Body of pancreas (tissue), 4 donors: ENCODE measurements around the gene CEND1. TPM values are rescaled to one million over a fixed set of nuclear protein-coding genes. Genes with fewer than 3 reads are reported as not detected.

Experiments
- ATAC-seq: fragments of 150-250 bp; one replicate; pipeline ENCODE4 v1.9.1; 2016
- DNase-seq, 4 donors: peaks; one replicate each; pipeline ENCODE4 v3.0.0-alpha.2; 2019
- H3K27ac ChIP-seq, 4 donors: fragments of 200-600 bp; sonication (generic); 1 replicate in 3 of 4; 2 replicates in 1 of 4; pipeline versions ENCODE4 v1.5.1 to v1.6.1; 2016 to 2019; ENCODE audit warnings: mild to moderate bottlenecking in 1 of 4, mixed read lengths in 1 of 4, moderate library complexity in 1 of 4
- H3K27me3 ChIP-seq, 2 donors: fragments of 200-600 bp; sonication (generic); one replicate each; pipeline ENCODE4 v1.6.0; 2016; ENCODE audit warnings: mild to moderate bottlenecking in 1 of 2
- H3K36me3 ChIP-seq, 2 donors: fragments of 200-600 bp; sonication (generic); replicated peaks in 1 of 2; 2 replicates each; pipeline ENCODE4 v1.5.1; 2016; ENCODE audit warnings: low read depth in 2 of 2; ENCODE audit not compliant: insufficient read depth in 1 of 2
- H3K4me1 ChIP-seq: fragments of 200-600 bp; sonication (generic); one replicate; pipeline ENCODE4 v1.6.0; 2016
- H3K4me3 ChIP-seq, 2 donors: fragments of 200-600 bp; sonication (generic); 1 replicate in 1 of 2; 2 replicates in 1 of 2; pipeline ENCODE4 v1.5.1; 2016 to 2019
- H3K9me3 ChIP-seq, 3 donors: fragments of 200-600 bp; sonication (generic); 1 replicate in 2 of 3; 2 replicates in 1 of 3; pipeline ENCODE4 v1.5.1; 2016
- CTCF ChIP-seq, 7 experiments: fragments of 450-650 bp in 4 of 7; fragments of 200-600 bp in 3 of 7; sonication (generic) in 3 of 7; IDR thresholded peaks; one replicate each; pipeline ENCODE4 v1.5.1; 2016 to 2019; ENCODE audit warnings: antibody characterized with exemption in 7 of 7
- POLR2A ChIP-seq, 3 donors: fragments of 450-650 bp; IDR thresholded peaks; one replicate each; pipeline ENCODE4 v1.6.1; 2016; ENCODE audit warnings: antibody characterized with exemption in 3 of 3, mild to moderate bottlenecking in 2 of 3
- WGBS, 2 donors: methylation state at CpG; one replicate each; pipeline ENCODE4 v1.1.5; 2017; 5-methylcytosine and 5-hydroxymethylcytosine counted together
- intact Hi-C: fragments of 100-400 bp; cut with DNase I; formaldehyde crosslinking; loops from one replicate; pipeline ENCODE4 v1.15.1; 2023
- total RNA-seq, 2 donors: library from RNA; depleted of rRNA; stranded (reverse); fragments of >200 nt; gene quantifications; one replicate each; pipeline ENCODE4 v1.1.0, GENCODE V29; 2016

Gene CEND1
- total RNA-seq, 2 donors from 2014 or later = 0.78 TPM; not detected in 1

- TF ChIP-seq POLR2A (IDR thresholded peaks at IDR 0.05) (no peak), CTCF (IDR thresholded peaks at IDR 0.05) (no peak)
- no peaks in the 10 kb centered on the region for H3K27me3 ChIP-seq
- 86 to 87% methylated on average over 11 to 29 of the region's 49 CpGs for WGBS, 2 donors
- H3K9me3 ChIP-seq = no peaks in the 10 kb centered on the region
- ATAC-seq (no peak), DNase-seq (no peak)
- intact Hi-C loops = no loop called here
- peaks cover 0 to 5% of the 10 kb centered on the region in 2 donors for H3K36me3 ChIP-seq
- H3K27ac ChIP-seq = no peak overlapping the region
- H3K4me1 ChIP-seq = peaks cover 45% of the 10 kb centered on the region
- no peak overlapping the region for H3K4me3 ChIP-seq
Observed at GRCh38 chr11:791658-792534, 2.0 kb upstream of the CEND1 start.

DNA sequence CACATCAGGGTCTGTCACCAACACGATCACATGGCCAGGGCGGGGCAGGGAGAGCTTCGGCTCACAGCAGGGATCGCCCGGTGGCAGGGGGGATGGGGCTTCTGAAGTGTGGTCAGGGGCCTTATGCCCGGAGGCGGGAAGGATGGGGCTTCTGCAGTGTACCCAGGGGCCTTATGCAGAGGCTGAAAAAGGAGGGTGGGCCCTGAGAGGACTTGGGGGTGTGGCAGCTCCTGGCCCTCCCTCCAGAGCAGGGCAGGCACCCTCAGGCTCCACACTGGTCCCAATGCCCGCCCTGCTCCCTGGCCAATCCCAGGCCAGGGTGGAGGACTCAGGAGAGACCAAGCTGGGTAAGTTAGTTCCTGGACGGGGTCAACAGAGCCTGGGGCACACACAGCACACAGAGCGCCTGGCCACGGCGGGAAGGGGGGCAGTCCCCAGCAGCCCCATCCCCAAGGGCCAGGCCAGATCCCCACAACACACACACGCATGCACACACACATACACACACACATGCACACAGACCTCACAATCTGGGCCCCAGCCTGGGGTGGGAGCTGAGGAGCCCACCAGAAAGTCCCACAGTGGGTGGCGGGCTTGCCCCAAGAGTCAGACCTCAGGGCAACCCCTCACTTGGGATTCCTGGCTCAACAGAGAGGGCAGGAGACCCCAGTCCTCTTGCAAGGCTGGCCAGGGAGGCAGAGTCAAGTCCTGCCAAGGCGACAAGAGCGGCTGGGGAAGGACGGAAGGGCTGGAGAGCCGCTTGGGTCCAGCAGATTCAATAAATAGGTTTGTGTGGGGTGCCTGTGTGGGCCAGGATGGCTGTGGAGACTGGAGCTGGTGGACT, 1.1 kb upstream of the CEND1 start:
- 76 to 86% methylated on average over 12 to 18 of the region's 18 CpGs for WGBS, 2 donors
- Histone ChIP-seq H3K9me3 (no peaks in the 10 kb centered on the region), H3K27me3 (no peaks in the 10 kb centered on the region), H3K36me3 (peaks cover 0 to 5% of the 10 kb centered on the region in 2 donors), H3K4me1 (peaks cover 36% of the 10 kb centered on the region), H3K27ac (no peak overlapping the region), H3K4me3 (no peak overlapping the region)
- DNase-seq = no peak
- ATAC-seq = no peak
- no peak for TF ChIP-seq POLR2A (IDR thresholded peaks at IDR 0.05)
- no peak for TF ChIP-seq CTCF (IDR thresholded peaks at IDR 0.05)
- intact Hi-C loops = no loop called here

DNA sequence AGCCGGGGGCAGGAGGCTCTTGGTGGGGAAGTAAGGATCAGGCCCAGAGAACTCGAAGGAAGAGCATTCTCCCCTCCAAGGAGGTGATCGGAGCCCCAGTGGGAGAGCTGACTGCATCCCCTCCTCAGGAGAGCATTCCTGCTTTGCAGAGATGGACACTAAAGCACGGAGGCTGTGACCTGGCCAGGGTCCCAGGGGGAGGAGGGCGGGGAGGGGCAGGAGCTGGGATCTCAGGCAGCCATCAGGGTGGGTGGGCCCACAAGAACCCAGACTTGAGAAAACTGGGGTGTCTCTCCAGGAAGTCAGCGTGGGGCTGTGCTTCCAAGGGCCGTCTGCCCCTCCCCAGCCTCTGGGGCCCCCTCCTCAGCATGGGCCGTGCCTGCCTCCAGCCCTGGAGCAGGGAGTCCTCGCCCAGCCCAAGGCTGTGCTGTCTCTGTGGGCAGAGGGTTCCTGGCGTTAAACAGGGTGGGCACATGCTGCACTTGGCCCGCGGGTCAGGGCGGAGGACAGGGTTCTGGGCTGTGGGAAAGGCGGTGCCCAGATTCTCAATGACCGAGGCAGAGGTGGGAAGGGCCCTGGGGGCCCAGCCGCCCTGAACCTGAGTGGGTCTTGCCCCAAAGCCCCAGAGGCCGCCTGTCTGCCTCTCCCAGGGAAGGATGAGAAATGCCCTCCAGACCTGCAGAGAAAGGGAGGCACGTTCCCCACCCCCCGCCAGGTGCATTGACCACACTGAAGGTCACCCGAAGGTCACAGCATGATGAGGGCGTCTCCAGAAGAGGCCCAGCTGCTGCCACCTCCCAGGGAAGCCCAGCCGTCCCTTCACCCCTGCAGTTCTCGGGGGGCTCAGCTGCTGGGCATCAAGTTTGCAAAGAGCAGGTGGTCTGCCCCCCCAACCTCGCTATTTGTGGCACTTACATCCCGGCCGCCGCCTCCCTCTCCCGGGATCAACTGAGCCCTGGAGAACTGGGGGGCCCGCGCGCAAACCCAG, 643 bp downstream of the CEND1 start:
- Histone ChIP-seq H3K9me3 (no peaks in the 10 kb centered on the region), H3K36me3 (peaks cover 0 to 5% of the 10 kb centered on the region in 2 donors), H3K4me3 (no peak overlapping the region), H3K27me3 (no peaks in the 10 kb centered on the region), H3K4me1 (peaks cover 21% of the 10 kb centered on the region), H3K27ac (no peak overlapping the region)
- 34 to 66% methylated on average over 5 to 28 of the region's 31 CpGs for WGBS, 2 donors
- TF ChIP-seq CTCF (IDR thresholded peaks at IDR 0.05) (no peak), POLR2A (IDR thresholded peaks at IDR 0.05) (no peak)
- intact Hi-C loops = no loop called here
- DNase-seq = no peak
- ATAC-seq = no peak

DNA sequence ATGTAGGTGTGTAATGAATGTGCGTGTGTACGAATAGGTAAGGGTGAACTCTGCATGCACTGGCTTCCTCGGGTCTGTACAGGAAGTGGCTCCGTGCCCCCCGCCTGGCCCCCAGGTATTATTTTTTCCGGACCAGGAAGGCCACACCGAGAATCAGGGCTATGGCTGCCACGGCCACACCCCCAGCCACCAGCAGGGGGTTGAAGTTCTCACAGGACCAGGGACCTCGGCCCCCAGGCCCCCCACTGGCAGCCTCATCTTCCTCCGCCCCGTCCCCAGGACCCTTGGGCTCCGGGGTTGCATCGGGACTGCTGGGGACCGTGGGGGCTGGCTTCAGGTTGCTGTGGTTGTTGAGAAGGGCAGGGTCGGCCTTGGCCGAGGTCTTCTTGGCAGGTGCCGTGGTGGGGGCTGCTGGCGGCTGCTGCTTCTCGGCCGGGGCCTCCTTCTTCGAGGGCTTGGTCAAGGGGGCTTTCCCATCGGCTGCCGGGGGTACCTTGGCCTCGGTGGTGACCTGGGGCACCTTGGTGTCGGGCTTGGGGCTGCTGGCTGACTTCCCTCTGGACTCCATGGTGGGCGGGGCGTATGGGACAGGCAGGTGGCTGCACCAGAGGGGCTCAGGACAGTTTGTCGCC, 1.8 kb downstream of the CEND1 start:
- Histone ChIP-seq H3K4me1 (peaks cover 19% of the 10 kb centered on the region), H3K27ac (no peak overlapping the region), H3K36me3 (peaks cover 0 to 5% of the 10 kb centered on the region in 2 donors), H3K9me3 (no peaks in the 10 kb centered on the region), H3K4me3 (no peak overlapping the region), H3K27me3 (no peaks in the 10 kb centered on the region)
- ATAC-seq (no peak), DNase-seq (no peak)
- intact Hi-C loops = no loop called here
- 53 to 60% methylated on average over 6 to 17 of the region's 28 CpGs for WGBS, 2 donors
- TF ChIP-seq CTCF (IDR thresholded peaks at IDR 0.05) (no peak), POLR2A (IDR thresholded peaks at IDR 0.05) (no peak)
